Measurements from ENCODE around the gene SPTSSB. TPM values are rescaled to one million over a fixed set of nuclear protein-coding genes. Genes with fewer than 3 reads are reported as not detected.

The SPTSSB gene
- total and polyA plus RNA-seq, 4 donors = under 0.01 to 1.0 (median 0.05) TPM

DNA sequence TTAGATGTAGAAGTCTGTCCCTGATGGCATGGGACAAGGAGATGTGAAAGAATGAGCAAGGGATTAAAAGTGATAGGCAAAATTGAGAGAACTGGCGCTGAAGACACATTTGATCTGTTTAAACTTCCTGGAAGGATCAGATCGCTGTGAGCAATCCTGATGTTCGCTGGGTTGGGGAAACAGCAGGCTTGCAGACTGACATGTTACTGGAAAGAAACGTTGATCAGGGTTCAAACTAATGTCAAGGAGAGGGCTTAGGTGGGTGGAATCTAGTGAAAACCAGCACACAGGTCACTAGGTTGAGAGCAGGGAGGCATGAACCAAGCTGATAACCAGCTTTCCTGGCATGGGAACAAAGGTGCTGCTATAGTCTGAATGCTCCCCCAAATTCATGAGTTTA, 34.5 kb upstream of the SPTSSB start (continued):
- TF ChIP-seq NR2F2 (IDR thresholded peaks at IDR 0.05) = no peak
- no peak for TF ChIP-seq YY1 (IDR thresholded peaks at IDR 0.05)
- TF ChIP-seq, protein P1, sequence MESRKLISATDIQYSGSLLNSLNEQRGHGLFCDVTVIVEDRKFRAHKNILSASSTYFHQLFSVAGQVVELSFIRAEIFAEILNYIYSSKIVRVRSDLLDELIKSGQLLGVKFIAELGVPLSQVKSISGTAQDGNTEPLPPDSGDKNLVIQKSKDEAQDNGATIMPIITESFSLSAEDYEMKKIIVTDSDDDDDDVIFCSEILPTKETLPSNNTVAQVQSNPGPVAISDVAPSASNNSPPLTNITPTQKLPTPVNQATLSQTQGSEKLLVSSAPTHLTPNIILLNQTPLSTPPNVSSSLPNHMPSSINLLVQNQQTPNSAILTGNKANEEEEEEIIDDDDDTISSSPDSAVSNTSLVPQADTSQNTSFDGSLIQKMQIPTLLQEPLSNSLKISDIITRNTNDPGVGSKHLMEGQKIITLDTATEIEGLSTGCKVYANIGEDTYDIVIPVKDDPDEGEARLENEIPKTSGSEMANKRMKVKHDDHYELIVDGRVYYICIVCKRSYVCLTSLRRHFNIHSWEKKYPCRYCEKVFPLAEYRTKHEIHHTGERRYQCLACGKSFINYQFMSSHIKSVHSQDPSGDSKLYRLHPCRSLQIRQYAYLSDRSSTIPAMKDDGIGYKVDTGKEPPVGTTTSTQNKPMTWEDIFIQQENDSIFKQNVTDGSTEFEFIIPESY (IDR thresholded peaks at IDR 0.05) = no peak
- no peak for TF ChIP-seq EGR1 (IDR thresholded peaks at IDR 0.05; ENCODE audit: low read depth in 2 of 2)
- no peak for TF ChIP-seq JUND (IDR thresholded peaks at IDR 0.05)
- no peak for TF ChIP-seq FOXA1 (IDR thresholded peaks at IDR 0.05)

DNA sequence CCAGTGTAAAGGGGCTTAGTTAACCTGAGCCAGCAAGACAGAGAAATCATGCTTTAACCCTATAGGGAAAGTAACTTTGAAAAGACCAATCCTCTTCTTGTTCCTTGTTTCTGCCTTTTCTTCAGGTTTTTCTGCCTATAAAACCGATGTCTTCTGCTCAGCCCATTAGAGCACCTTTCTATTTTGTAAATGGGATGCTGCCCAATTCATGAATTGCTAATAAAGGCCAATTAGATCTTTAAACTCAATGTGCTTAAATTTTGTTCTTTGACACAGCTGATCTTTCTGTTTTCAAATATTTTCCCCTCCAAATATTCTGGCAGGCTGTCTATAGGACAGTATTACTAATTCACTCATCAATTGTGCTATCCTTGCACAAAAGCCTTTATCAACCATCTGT, 33.8 kb upstream of the SPTSSB start:
- Histone ChIP-seq H3K4me1 (ENCODE audit: control insufficient read depth in 4 of 4, insufficient read depth in 4 of 4, low read length in 3 of 4) (peaks cover 0 to 25% (median 9%) of the 10 kb centered on the region in 4 donors), H3K27ac (ENCODE audit: low read depth in 1 of 2, low read length in 2 of 2) (no peak overlapping the region), H3K27me3 (ENCODE audit: control insufficient read depth in 4 of 4, insufficient read depth in 4 of 4, low read length in 3 of 4) (no peaks in the 10 kb centered on the region), H3K4me3 (ENCODE audit: low read depth in 1 of 3, low read length in 3 of 3) (no peak overlapping the region), H3K9me3 (ENCODE audit: control insufficient read depth in 4 of 4, low read length in 3 of 4) (no peaks in the 10 kb centered on the region), H3K36me3 (ENCODE audit: control insufficient read depth in 4 of 4, insufficient read depth in 3 of 4, low read depth in 1 of 4, low read length in 3 of 4) (no peaks in the 10 kb centered on the region), H3K9ac (ENCODE audit: low read depth in 1 of 2, low read length in 2 of 2) (no peak overlapping the region)
- DNase-seq (ENCODE audit: low spot score) = no peak
- 88% methylated on average over 1 of the region's 1 CpG for WGBS
- TF ChIP-seq YY1 (IDR thresholded peaks at IDR 0.05) (no peak), JUND (IDR thresholded peaks at IDR 0.05) (no peak)

- no peak for DNase-seq (ENCODE audit: low spot score)
- H3K27me3 ChIP-seq (ENCODE audit: control insufficient read depth in 4 of 4, insufficient read depth in 4 of 4, low read length in 3 of 4) = no peaks in the 10 kb centered on the region
- peaks cover 0 to 25% (median 9%) of the 10 kb centered on the region in 4 donors for H3K4me1 ChIP-seq (ENCODE audit: control insufficient read depth in 4 of 4, insufficient read depth in 4 of 4, low read length in 3 of 4)
- H3K36me3 ChIP-seq (ENCODE audit: control insufficient read depth in 4 of 4, insufficient read depth in 3 of 4, low read depth in 1 of 4, low read length in 3 of 4) = no peaks in the 10 kb centered on the region
- no peak overlapping the region for H3K4me3 ChIP-seq (ENCODE audit: low read depth in 1 of 3, low read length in 3 of 3)
- no peak for TF ChIP-seq HNF4A (conservative IDR thresholded peaks at IDR 0.05)
- no peak for TF ChIP-seq REST (IDR thresholded peaks at IDR 0.05)
- no peak for TF ChIP-seq RXRA (IDR thresholded peaks at IDR 0.05)
- no peak for TF ChIP-seq FOXA1 (IDR thresholded peaks at IDR 0.05)
- no peak for TF ChIP-seq JUND (IDR thresholded peaks at IDR 0.05)
- TF ChIP-seq EGR1 (IDR thresholded peaks at IDR 0.05; ENCODE audit: low read depth in 2 of 2) = no peak
- no peak for TF ChIP-seq HNF4G (IDR thresholded peaks at IDR 0.05)
- TF ChIP-seq RAD21 (IDR thresholded peaks at IDR 0.05) = no peak
- no peak for TF ChIP-seq FOXA2 (IDR thresholded peaks at IDR 0.05)
- no peak overlapping the region for H3K9ac ChIP-seq (ENCODE audit: low read depth in 1 of 2, low read length in 2 of 2)
- H3K27ac ChIP-seq (ENCODE audit: low read depth in 1 of 2, low read length in 2 of 2) = no peak overlapping the region
- H3K9me3 ChIP-seq (ENCODE audit: control insufficient read depth in 4 of 4, low read length in 3 of 4) = no peaks in the 10 kb centered on the region
Observed at GRCh38 chr3:161403251-161403650, 31.9 kb upstream of the SPTSSB start.

DNA sequence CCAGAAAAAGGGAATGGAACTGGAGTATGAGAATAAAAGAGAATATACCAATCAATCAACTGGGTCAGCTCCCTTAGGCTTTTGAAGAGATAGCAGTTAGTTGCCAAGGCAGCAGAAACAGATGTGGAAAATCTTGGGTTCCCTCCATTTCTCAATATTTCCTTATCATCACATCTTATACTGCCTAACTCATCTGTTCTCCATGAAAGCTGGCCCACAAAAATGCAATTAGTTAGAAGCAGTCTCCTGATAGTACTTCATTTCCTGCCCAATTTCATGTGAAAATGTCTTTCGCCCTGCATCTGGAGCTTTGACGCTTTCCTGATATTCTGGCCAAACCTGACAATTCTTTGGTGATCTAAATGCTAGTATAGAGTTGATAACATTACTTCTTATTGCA, 30.1 kb upstream of the SPTSSB start:
- 89% methylated on average over 2 of the region's 2 CpGs for WGBS
- peaks cover 0 to 10% (median 2%) of the 10 kb centered on the region in 4 donors for H3K4me1 ChIP-seq (ENCODE audit: control insufficient read depth in 4 of 4, insufficient read depth in 4 of 4, low read length in 3 of 4)
- TF ChIP-seq REST (IDR thresholded peaks at IDR 0.05) (no peak), JUND (IDR thresholded peaks at IDR 0.05) (no peak), RAD21 (IDR thresholded peaks at IDR 0.05) (no peak), NR2F2 (IDR thresholded peaks at IDR 0.05) (no peak), SP1 (IDR thresholded peaks at IDR 0.05) (no peak), FOXA1 (IDR thresholded peaks at IDR 0.05) (no peak), GABPA (IDR thresholded peaks at IDR 0.05 in 1 of 2, conservative IDR thresholded peaks at IDR 0.05 in 1 of 2) (no peak), HNF4G (IDR thresholded peaks at IDR 0.05) (no peak), HNF4A (conservative IDR thresholded peaks at IDR 0.05) (no peak), EGR1 (IDR thresholded peaks at IDR 0.05; ENCODE audit: low read depth in 2 of 2) (no peak)
- TF ChIP-seq, protein P2, sequence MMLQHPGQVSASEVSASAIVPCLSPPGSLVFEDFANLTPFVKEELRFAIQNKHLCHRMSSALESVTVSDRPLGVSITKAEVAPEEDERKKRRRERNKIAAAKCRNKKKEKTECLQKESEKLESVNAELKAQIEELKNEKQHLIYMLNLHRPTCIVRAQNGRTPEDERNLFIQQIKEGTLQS (IDR thresholded peaks at IDR 0.05) = no peak

More for the DNA sequence above, 30.1 kb upstream of the SPTSSB start:
- no peak for DNase-seq (ENCODE audit: low spot score)
- no peaks in the 10 kb centered on the region for H3K36me3 ChIP-seq (ENCODE audit: control insufficient read depth in 4 of 4, insufficient read depth in 3 of 4, low read depth in 1 of 4, low read length in 3 of 4)
- H3K27ac ChIP-seq (ENCODE audit: low read depth in 1 of 2, low read length in 2 of 2) = no peak overlapping the region
- no peaks in the 10 kb centered on the region for H3K27me3 ChIP-seq (ENCODE audit: control insufficient read depth in 4 of 4, insufficient read depth in 4 of 4, low read length in 3 of 4)
- H3K9me3 ChIP-seq (ENCODE audit: control insufficient read depth in 4 of 4, low read length in 3 of 4) = no peaks in the 10 kb centered on the region
- H3K4me3 ChIP-seq (ENCODE audit: low read depth in 1 of 3, low read length in 3 of 3) = no peak overlapping the region
- H3K9ac ChIP-seq (ENCODE audit: low read depth in 1 of 2, low read length in 2 of 2) = no peak overlapping the region

Data from liver (tissue), 9 donors.